ENCODE data around the gene TUT1. TPM values are rescaled to one million over a fixed set of nuclear protein-coding genes. Genes with fewer than 3 reads are reported as not detected.
"Not testable (repeated sequence)": the region's sequence is repeated elsewhere in the genome, so short reads cannot be mapped to it uniquely, and the experiment has no call there.

TUT1 gene
- polyA plus RNA-seq, 1 experiment, result 9.9 TPM

- DNase-seq (ENCODE audit: low read depth), result no peak
- TF ChIP-seq CTCF (IDR thresholded peaks at IDR 0.05; ENCODE audit: insufficient read depth, low read depth, low read length), result no peak
- Histone ChIP-seq H3K36me3 (ENCODE audit: control insufficient read depth, insufficient read depth, low read length) (peaks cover 32% of the 10 kb centered on the region), H3K27me3 (ENCODE audit: control insufficient read depth, insufficient read depth, low read length) (no peaks in the 10 kb centered on the region), H3K4me3 (ENCODE audit: low read depth, low read length) (no peak overlapping the region)
- CTCF ChIA-PET, result interaction anchor here (1.2 kb wide), 1 partner anchor 24 kb away, joined by 4 read pairs; no protein-coding TSS in a partner anchor
- POLR2A ChIA-PET, result no interaction called here
These were observed 24.2 kb downstream of the TUT1 start for GRCh38 chr11:62567018-62567633.

- no peak for TF ChIP-seq CTCF (IDR thresholded peaks at IDR 0.05; ENCODE audit: insufficient read depth, low read depth, low read length)
- POLR2A ChIA-PET, result no interaction called here
- peaks cover 28% of the 10 kb centered on the region for H3K36me3 ChIP-seq (ENCODE audit: control insufficient read depth, insufficient read depth, low read length)
- H3K27me3 ChIP-seq (ENCODE audit: control insufficient read depth, insufficient read depth, low read length), result no peaks in the 10 kb centered on the region
- CTCF ChIA-PET, result interaction anchor here (0.9 to 1.2 kb wide), 3 partner anchors 24 to 172 kb away, joined by 3 to 7 read pairs (median 4); no protein-coding TSS in a partner anchor
- DNase-seq (ENCODE audit: low read depth), result no peak
- no peak overlapping the region for H3K4me3 ChIP-seq (ENCODE audit: low read depth, low read length)
These were observed 25.1 kb downstream of the TUT1 start for GRCh38 chr11:62566247-62566646.

GRCh38 chr11:62565100-62565802 is 26.1 kb downstream of the TUT1 start:
- Histone ChIP-seq H3K36me3 (ENCODE audit: control insufficient read depth, insufficient read depth, low read length) (peaks cover 23% of the 10 kb centered on the region), H3K27me3 (ENCODE audit: control insufficient read depth, insufficient read depth, low read length) (no peaks in the 10 kb centered on the region), H3K4me3 (ENCODE audit: low read depth, low read length) (no peak overlapping the region)
- ChIA-PET CTCF (interaction anchor here (1.2 to 3.6 kb wide), 2 partner anchors 22 to 141 kb away, joined by 7 to 13 read pairs; no protein-coding TSS in a partner anchor), POLR2A (interaction anchor here (0.6 kb wide), 1 partner anchor 88 kb away, joined by 4 read pairs; the partner anchor contains the start of gene INTS5)
- DNase-seq (ENCODE audit: low read depth), result no peak
- TF ChIP-seq CTCF (IDR thresholded peaks at IDR 0.05; ENCODE audit: insufficient read depth, low read depth, low read length), result no peak

- POLR2A ChIA-PET; H3K4me3 ChIP-seq (ENCODE audit: low read depth, low read length); H3K27me3 ChIP-seq (ENCODE audit: control insufficient read depth, insufficient read depth, low read length); DNase-seq (ENCODE audit: low read depth): not testable (repeated sequence)
- CTCF ChIA-PET, result interaction anchor here (0.6 to 4.9 kb wide), 13 partner anchors 9 to 170 kb away, joined by 3 to 66 read pairs (median 6); partner anchors contain the start of gene SCGB1A1
- peaks cover 19% of the 10 kb centered on the region for H3K36me3 ChIP-seq (ENCODE audit: control insufficient read depth, insufficient read depth, low read length)
These were observed 29.6 kb downstream of the TUT1 start for GRCh38 chr11:62561677-62562230.

GRCh38 chr11:62560566-62561103 is 30.7 kb downstream of the TUT1 start:
- Histone ChIP-seq H3K36me3 (ENCODE audit: control insufficient read depth, insufficient read depth, low read length) (peaks cover 10% of the 10 kb centered on the region), H3K27me3 (ENCODE audit: control insufficient read depth, insufficient read depth, low read length) (no peaks in the 10 kb centered on the region), H3K4me3 (ENCODE audit: low read depth, low read length) (no peak overlapping the region)
- ChIA-PET CTCF (interaction anchor here (0.6 to 4.9 kb wide), 31 partner anchors 9 to 315 kb away, joined by 3 to 66 read pairs (median 5); partner anchors contain the start of genes AHNAK, EML3, SCGB1A1 and TUT1), POLR2A (interaction anchor here (0.6 to 1.1 kb wide), 4 partner anchors 13 to 281 kb away, joined by 3 to 9 read pairs (median 4); partner anchors contain the start of genes AHNAK and EEF1G)
- peak; percentile 88 for TF ChIP-seq CTCF (IDR thresholded peaks at IDR 0.05; ENCODE audit: insufficient read depth, low read depth, low read length)
- DNase-seq (ENCODE audit: low read depth), result peak; percentile 94

- H3K4me3 ChIP-seq (ENCODE audit: low read depth, low read length); DNase-seq (ENCODE audit: low read depth); H3K36me3 ChIP-seq (ENCODE audit: control insufficient read depth, insufficient read depth, low read length); POLR2A ChIA-PET; H3K27me3 ChIP-seq (ENCODE audit: control insufficient read depth, insufficient read depth, low read length): not testable (repeated sequence)
- CTCF ChIA-PET, result interaction anchor here (1.4 to 4.9 kb wide), 13 partner anchors 8 to 164 kb away, joined by 3 to 66 read pairs (median 17); partner anchors contain the start of genes AHNAK and TUT1
These were observed 31.7 kb downstream of the TUT1 start for GRCh38 chr11:62559626-62560025.
